HepG2 (cell line): Measurements from ENCODE around the gene TCF12. TPM values are rescaled to one million over a fixed set of nuclear protein-coding genes. Genes with fewer than 3 reads are reported as not detected.

ENCODE experiments used
- DNMT1 ChIP-seq: sonication (generic); formaldehyde crosslinking; IDR thresholded peaks from 2 replicates; pipeline ENCODE4 v1.5.1; 2020; ENCODE audit warnings: mild to moderate bottlenecking, missing genetic modification reagents
- IRX3 ChIP-seq: sonication (generic); formaldehyde crosslinking; IDR thresholded peaks from 2 replicates; pipeline ENCODE4 v1.8.1; 2023; ENCODE audit warnings: mild to moderate bottlenecking, low read depth, missing genetic modification reagents, borderline replicate concordance
- SCMH1 ChIP-seq: sonication (generic); formaldehyde crosslinking; IDR thresholded peaks from 2 replicates; pipeline ENCODE4 v1.9.0; 2021; ENCODE audit warnings: missing genetic modification reagents, mild to moderate bottlenecking, borderline replicate concordance
- SP5 ChIP-seq: IDR thresholded peaks from 2 replicates; pipeline ENCODE4 v1.6.1; 2016; ENCODE audit warnings: low read depth, borderline replicate concordance
- TP53 ChIP-seq: sonication (generic); formaldehyde crosslinking; conservative IDR thresholded peaks from 2 replicates; pipeline ENCODE4 v1.4.0; 2020; ENCODE audit warnings: missing genetic modification reagents
- YEATS2 ChIP-seq: sonication (generic); formaldehyde crosslinking; IDR thresholded peaks from 2 replicates; pipeline ENCODE4 v1.4.0; 2020; ENCODE audit warnings: missing genetic modification reagents, borderline replicate concordance
- ZKSCAN1 ChIP-seq: fragments of 150-350 bp; IDR thresholded peaks from 2 replicates; pipeline ENCODE4 v1.6.1; 2014; ENCODE audit warnings: low read length
- polyA plus RNA-seq, 8 experiments: library from polyadenylated mRNA; depleted of rRNA in 3 of 8; stranded (reverse) in 7 of 8; unstranded in 1 of 8; fragments of >200 nt; fragmentation: Illumina TruSeq in 4 of 8; extraction: Trizol in 4 of 8; gene quantifications; 2 replicates each; pipeline versions ENCODE4 v1.2.1 to v1.2.3, GENCODE V29; 2011 to 2016; ENCODE audit warnings: low read depth in 4 of 8, missing spikeins in 1 of 8, mixed read lengths in 1 of 8; ENCODE audit not compliant: insufficient read depth in 1 of 8
- total RNA-seq, 5 experiments: library from RNA; depleted of rRNA; stranded (reverse); fragments of >200 nt; fragmentation: Illumina TruSeq; extraction: Trizol; gene quantifications; 2 replicates each; pipeline ENCODE4 v1.2.3, GENCODE V29; 2016; ENCODE audit warnings: low read depth in 1 of 5
- TF ChIP-seq, protein P1 (sequence below): sonication (generic); formaldehyde crosslinking; IDR thresholded peaks from 2 replicates; pipeline ENCODE4 v1.4.0; 2020; ENCODE audit warnings: mild to moderate bottlenecking, missing genetic modification reagents
- TF ChIP-seq, protein P2 (sequence below): sonication (generic); formaldehyde crosslinking; IDR thresholded peaks from 2 replicates; pipeline ENCODE4 v1.4.0; 2020; ENCODE audit warnings: low read depth, missing genetic modification reagents
- TF ChIP-seq, protein P3 (sequence below): sonication (generic); formaldehyde crosslinking; IDR thresholded peaks from 2 replicates; pipeline ENCODE4 v1.4.0; 2020; ENCODE audit warnings: missing genetic modification reagents, low read depth, mild to moderate bottlenecking, borderline replicate concordance
- TF ChIP-seq, protein P4 (sequence below): sonication (generic); formaldehyde crosslinking; IDR thresholded peaks from 2 replicates; pipeline ENCODE4 v1.5.0; 2020; ENCODE audit warnings: mild to moderate bottlenecking, missing genetic modification reagents
- TF ChIP-seq, protein P5 (sequence below): sonication (generic); formaldehyde crosslinking; IDR thresholded peaks from 2 replicates; pipeline ENCODE4 v1.9.0; 2021; ENCODE audit warnings: missing genetic modification reagents, borderline replicate concordance

TCF12 gene
- total and polyA plus RNA-seq, 2 of the 13 experiments (the other 11 are each of a cell fraction or from before 2014, with no cell fraction given) = 48.6 to 51.1 TPM

DNA sequence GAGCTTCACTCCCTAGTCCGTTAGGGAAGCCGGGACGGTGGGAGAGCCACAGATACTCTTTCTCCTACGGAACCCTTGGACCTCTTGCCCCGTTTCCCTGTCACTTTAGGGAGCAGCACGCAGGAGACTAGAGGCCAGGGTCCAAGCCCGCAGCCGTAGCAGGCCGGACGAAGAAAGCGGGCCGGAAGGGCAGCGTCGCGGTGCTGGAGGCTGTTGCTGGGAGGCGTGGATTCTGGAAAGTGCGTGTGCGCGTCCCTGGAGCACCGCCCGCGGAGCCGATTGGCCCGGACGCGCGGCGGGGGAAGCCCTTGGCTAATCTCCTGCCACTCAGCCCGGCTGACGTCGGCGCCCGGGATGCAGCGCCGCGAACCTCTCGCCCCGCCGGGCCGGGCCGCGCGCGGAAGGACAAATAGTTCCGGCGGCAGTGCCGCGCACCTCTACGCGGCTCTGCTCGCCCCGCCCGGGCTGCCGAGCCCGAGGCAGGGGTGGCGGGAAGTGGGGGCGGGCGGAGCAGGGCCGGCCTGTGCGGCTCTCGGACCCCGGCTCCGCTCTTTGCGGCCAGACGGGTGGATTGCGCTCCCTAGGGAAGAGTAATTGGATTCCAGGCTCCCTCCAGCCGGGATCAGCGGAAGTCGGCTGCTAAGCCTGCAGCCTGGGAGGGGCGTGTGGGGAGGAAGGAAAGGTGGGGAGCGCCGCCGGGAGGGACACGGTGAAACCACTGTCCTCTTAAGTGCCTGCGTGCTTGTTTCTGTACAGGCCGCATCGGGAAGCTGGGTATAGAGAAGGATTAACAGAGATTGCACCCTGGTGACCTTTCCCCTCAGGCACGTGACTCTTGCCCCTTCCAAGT lies 31.3 kb upstream of the TCF12 start (continued):
- TF ChIP-seq, protein P1, sequence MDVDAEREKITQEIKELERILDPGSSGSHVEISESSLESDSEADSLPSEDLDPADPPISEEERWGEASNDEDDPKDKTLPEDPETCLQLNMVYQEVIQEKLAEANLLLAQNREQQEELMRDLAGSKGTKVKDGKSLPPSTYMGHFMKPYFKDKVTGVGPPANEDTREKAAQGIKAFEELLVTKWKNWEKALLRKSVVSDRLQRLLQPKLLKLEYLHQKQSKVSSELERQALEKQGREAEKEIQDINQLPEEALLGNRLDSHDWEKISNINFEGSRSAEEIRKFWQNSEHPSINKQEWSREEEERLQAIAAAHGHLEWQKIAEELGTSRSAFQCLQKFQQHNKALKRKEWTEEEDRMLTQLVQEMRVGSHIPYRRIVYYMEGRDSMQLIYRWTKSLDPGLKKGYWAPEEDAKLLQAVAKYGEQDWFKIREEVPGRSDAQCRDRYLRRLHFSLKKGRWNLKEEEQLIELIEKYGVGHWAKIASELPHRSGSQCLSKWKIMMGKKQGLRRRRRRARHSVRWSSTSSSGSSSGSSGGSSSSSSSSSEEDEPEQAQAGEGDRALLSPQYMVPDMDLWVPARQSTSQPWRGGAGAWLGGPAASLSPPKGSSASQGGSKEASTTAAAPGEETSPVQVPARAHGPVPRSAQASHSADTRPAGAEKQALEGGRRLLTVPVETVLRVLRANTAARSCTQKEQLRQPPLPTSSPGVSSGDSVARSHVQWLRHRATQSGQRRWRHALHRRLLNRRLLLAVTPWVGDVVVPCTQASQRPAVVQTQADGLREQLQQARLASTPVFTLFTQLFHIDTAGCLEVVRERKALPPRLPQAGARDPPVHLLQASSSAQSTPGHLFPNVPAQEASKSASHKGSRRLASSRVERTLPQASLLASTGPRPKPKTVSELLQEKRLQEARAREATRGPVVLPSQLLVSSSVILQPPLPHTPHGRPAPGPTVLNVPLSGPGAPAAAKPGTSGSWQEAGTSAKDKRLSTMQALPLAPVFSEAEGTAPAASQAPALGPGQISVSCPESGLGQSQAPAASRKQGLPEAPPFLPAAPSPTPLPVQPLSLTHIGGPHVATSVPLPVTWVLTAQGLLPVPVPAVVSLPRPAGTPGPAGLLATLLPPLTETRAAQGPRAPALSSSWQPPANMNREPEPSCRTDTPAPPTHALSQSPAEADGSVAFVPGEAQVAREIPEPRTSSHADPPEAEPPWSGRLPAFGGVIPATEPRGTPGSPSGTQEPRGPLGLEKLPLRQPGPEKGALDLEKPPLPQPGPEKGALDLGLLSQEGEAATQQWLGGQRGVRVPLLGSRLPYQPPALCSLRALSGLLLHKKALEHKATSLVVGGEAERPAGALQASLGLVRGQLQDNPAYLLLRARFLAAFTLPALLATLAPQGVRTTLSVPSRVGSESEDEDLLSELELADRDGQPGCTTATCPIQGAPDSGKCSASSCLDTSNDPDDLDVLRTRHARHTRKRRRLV (CRISPR knock-in tag) = no peak
- TF ChIP-seq SP5 = peak; percentile 7; the same call in 1 of the 2 replicates
- TF ChIP-seq, protein P2, sequence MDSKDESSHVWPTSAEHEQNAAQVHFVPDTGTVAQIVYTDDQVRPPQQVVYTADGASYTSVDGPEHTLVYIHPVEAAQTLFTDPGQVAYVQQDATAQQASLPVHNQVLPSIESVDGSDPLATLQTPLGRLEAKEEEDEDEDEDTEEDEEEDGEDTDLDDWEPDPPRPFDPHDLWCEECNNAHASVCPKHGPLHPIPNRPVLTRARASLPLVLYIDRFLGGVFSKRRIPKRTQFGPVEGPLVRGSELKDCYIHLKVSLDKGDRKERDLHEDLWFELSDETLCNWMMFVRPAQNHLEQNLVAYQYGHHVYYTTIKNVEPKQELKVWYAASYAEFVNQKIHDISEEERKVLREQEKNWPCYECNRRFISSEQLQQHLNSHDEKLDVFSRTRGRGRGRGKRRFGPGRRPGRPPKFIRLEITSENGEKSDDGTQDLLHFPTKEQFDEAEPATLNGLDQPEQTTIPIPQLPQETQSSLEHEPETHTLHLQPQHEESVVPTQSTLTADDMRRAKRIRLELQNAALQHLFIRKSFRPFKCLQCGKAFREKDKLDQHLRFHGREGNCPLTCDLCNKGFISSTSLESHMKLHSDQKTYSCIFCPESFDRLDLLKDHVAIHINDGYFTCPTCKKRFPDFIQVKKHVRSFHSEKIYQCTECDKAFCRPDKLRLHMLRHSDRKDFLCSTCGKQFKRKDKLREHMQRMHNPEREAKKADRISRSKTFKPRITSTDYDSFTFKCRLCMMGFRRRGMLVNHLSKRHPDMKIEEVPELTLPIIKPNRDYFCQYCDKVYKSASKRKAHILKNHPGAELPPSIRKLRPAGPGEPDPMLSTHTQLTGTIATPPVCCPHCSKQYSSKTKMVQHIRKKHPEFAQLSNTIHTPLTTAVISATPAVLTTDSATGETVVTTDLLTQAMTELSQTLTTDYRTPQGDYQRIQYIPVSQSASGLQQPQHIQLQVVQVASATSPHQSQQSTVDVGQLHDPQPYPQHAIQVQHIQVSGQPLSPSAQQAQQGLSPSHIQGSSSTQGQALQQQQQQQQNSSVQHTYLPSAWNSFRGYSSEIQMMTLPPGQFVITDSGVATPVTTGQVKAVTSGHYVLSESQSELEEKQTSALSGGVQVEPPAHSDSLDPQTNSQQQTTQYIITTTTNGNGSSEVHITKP (CRISPR knock-in tag) = no peak
- TF ChIP-seq TP53 (CRISPR knock-in tag) = no peak
- peak; percentile 72 for TF ChIP-seq IRX3 (CRISPR knock-in tag)
- TF ChIP-seq, protein P3, sequence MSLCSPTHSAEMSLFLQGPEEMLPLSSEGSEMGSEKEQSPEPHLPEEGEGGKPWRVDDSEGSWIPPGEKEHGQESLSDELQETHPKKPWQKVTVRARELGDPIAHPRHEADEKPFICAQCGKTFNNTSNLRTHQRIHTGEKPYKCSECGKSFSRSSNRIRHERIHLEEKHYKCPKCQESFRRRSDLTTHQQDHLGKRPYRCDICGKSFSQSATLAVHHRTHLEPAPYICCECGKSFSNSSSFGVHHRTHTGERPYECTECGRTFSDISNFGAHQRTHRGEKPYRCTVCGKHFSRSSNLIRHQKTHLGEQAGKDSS (CRISPR knock-in tag) = peak; percentile 86; the same call in 1 of the 2 replicates
- TF ChIP-seq, protein P4, sequence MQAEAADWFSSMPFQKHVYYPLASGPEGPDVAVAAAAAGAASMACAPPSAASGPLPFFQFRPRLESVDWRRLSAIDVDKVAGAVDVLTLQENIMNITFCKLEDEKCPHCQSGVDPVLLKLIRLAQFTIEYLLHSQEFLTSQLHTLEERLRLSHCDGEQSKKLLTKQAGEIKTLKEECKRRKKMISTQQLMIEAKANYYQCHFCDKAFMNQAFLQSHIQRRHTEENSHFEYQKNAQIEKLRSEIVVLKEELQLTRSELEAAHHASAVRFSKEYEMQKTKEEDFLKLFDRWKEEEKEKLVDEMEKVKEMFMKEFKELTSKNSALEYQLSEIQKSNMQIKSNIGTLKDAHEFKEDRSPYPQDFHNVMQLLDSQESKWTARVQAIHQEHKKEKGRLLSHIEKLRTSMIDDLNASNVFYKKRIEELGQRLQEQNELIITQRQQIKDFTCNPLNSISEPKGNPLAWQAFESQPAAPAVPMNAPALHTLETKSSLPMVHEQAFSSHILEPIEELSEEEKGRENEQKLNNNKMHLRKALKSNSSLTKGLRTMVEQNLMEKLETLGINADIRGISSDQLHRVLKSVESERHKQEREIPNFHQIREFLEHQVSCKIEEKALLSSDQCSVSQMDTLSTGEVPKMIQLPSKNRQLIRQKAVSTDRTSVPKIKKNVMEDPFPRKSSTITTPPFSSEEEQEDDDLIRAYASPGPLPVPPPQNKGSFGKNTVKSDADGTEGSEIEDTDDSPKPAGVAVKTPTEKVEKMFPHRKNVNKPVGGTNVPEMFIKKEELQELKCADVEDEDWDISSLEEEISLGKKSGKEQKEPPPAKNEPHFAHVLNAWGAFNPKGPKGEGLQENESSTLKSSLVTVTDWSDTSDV = peak; percentile 94; the same call in 1 of the 2 replicates
- TF ChIP-seq YEATS2 (CRISPR knock-in tag) = peak; percentile 70
- TF ChIP-seq SCMH1 (CRISPR knock-in tag) = no peak
- TF ChIP-seq DNMT1 (CRISPR knock-in tag) = 0 out of 2 replicates have a peak, but pooled peaks have one; percentile 84
- TF ChIP-seq ZKSCAN1 = no peak
- TF ChIP-seq, protein P5, sequence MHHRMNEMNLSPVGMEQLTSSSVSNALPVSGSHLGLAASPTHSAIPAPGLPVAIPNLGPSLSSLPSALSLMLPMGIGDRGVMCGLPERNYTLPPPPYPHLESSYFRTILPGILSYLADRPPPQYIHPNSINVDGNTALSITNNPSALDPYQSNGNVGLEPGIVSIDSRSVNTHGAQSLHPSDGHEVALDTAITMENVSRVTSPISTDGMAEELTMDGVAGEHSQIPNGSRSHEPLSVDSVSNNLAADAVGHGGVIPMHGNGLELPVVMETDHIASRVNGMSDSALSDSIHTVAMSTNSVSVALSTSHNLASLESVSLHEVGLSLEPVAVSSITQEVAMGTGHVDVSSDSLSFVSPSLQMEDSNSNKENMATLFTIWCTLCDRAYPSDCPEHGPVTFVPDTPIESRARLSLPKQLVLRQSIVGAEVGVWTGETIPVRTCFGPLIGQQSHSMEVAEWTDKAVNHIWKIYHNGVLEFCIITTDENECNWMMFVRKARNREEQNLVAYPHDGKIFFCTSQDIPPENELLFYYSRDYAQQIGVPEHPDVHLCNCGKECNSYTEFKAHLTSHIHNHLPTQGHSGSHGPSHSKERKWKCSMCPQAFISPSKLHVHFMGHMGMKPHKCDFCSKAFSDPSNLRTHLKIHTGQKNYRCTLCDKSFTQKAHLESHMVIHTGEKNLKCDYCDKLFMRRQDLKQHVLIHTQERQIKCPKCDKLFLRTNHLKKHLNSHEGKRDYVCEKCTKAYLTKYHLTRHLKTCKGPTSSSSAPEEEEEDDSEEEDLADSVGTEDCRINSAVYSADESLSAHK (CRISPR knock-in tag) = 0 out of 2 replicates have a peak, but pooled peaks have one; percentile 27
